RWPE2 (cell line): ENCODE data around the gene RGS14.

Experiments
- ATAC-seq: fragments of 200-7000 bp; cut with Tn5 transposase; 3 replicates; pipeline ENCODE4 v1.9.1; 2021; ENCODE audit warnings: low read depth
- DNase-seq: peaks from one replicate; pipeline ENCODE4 v3.0.0-alpha.2; 2020; ENCODE audit warnings: low spot score
- H3K27ac ChIP-seq: fragments of 450-650 bp; 2 replicates; pipeline ENCODE4 v1.5.1; 2017; ENCODE audit warnings: mild to moderate bottlenecking; ENCODE audit not compliant: poor library complexity, severe bottlenecking
- H3K27me3 ChIP-seq: fragments of 250-450 bp; sonication (Bioruptor Pico); 2 replicates; pipeline ENCODE4 v1.5.1; 2021; ENCODE audit warnings: mild to moderate bottlenecking, moderate library complexity; ENCODE audit not compliant: insufficient read depth, poor library complexity, severe bottlenecking
- H3K36me3 ChIP-seq: fragments of 250-450 bp; sonication (Bioruptor Pico); 2 replicates; pipeline ENCODE4 v1.5.1; 2020; ENCODE audit warnings: low read depth, mild to moderate bottlenecking, moderate library complexity
- H3K4me1 ChIP-seq: fragments of 250-450 bp; sonication (Bioruptor Pico); 2 replicates; pipeline ENCODE4 v1.5.1; 2021; ENCODE audit warnings: mild to moderate bottlenecking, moderate library complexity; ENCODE audit not compliant: insufficient read depth, poor library complexity, severe bottlenecking
- H3K4me3 ChIP-seq: fragments of 250-450 bp; sonication (Bioruptor Pico); 2 replicates; pipeline ENCODE4 v1.5.1; 2021; ENCODE audit warnings: mild to moderate bottlenecking, moderate library complexity; ENCODE audit not compliant: severe bottlenecking
- H3K9me3 ChIP-seq: fragments of 250-450 bp; sonication (Bioruptor Pico); 2 replicates; pipeline ENCODE4 v1.5.1; 2021; ENCODE audit warnings: mild to moderate bottlenecking, moderate library complexity; ENCODE audit not compliant: severe bottlenecking
- TF ChIP-seq, protein P1 (sequence below): fragments of 450-650 bp; IDR thresholded peaks from one replicate; pipeline ENCODE4 v1.5.1; 2017; ENCODE audit warnings: mild to moderate bottlenecking, moderate library complexity; ENCODE audit not compliant: poor library complexity, severe bottlenecking

RGS14 gene

DNA sequence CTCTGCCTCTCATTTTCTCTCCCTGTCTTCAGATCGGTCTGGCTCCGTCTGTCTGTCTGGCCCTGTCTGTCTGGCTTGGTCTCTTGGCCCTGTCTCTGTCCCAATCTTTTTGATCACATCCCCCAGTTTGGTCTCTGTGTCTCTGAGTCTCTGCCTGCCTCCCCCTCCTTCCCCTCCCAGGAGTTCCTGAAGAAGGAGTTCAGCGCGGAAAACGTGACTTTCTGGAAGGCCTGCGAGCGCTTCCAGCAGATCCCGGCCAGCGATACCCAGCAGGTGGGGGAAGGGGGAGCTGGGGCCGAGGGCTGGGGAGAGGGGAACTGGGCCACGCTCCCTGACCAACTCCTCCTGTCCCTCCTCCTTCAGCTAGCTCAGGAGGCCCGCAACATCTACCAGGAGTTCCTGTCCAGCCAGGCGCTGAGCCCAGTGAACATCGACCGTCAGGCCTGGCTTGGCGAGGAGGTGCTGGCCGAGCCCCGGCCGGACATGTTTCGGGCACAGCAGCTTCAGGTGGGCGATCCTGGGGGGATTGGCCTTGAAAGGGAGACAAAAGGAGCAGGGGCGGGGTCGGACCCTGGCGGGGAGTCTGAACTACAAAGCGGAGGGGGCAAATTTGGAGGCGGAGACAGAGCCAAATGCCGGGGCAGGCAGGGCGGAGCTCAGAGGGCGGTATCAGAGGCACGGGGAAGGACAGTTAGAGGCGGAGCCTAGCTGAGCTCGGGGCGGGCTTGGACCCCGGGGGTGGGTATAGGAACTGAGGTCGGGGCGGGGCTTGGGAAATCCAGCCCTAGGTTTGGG, 9.0 kb downstream of the RGS14 start:
- Histone ChIP-seq H3K4me3 (no peak overlapping the region), H3K9me3 (no peaks in the 10 kb centered on the region), H3K27me3 (no peaks in the 10 kb centered on the region), H3K36me3 (no peaks in the 10 kb centered on the region), H3K27ac (no peak overlapping the region), H3K4me1 (peaks cover 17% of the 10 kb centered on the region)
- DNase-seq = peak; percentile 85
- peak; percentile 22; the same call in 1 of the 3 replicates for ATAC-seq
- TF ChIP-seq, protein P1, sequence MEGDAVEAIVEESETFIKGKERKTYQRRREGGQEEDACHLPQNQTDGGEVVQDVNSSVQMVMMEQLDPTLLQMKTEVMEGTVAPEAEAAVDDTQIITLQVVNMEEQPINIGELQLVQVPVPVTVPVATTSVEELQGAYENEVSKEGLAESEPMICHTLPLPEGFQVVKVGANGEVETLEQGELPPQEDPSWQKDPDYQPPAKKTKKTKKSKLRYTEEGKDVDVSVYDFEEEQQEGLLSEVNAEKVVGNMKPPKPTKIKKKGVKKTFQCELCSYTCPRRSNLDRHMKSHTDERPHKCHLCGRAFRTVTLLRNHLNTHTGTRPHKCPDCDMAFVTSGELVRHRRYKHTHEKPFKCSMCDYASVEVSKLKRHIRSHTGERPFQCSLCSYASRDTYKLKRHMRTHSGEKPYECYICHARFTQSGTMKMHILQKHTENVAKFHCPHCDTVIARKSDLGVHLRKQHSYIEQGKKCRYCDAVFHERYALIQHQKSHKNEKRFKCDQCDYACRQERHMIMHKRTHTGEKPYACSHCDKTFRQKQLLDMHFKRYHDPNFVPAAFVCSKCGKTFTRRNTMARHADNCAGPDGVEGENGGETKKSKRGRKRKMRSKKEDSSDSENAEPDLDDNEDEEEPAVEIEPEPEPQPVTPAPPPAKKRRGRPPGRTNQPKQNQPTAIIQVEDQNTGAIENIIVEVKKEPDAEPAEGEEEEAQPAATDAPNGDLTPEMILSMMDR = no peak

DNA sequence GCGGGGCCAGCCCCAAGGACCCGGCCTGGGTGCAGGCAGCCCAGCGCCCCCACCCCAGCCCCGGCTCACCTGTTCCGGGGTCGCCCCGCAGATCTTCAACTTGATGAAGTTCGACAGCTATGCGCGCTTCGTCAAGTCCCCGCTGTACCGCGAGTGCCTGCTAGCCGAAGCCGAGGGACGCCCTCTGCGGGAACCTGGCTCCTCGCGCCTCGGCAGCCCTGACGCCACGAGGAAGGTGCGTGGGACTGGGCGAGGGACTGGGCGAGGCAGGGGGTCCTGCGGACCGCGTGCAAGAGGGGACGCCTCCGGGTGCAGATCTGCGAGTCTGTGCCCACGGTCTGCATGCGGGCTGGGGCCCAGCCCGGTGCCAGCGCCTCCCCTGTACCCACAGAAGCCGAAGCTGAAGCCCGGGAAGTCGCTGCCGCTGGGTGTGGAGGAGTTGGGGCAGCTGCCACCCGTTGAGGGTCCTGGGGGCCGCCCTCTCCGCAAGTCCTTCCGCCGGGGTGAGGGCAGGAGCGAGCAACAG, 9.7 kb downstream of the RGS14 start:
- no peaks in the 10 kb centered on the region for H3K27me3 ChIP-seq
- peaks cover 24% of the 10 kb centered on the region for H3K4me1 ChIP-seq
- no peaks in the 10 kb centered on the region for H3K9me3 ChIP-seq
- no peak overlapping the region for H3K27ac ChIP-seq
- TF ChIP-seq, protein P1 = no peak
- H3K4me3 ChIP-seq = no peak overlapping the region
- ATAC-seq = no peak
- no peaks in the 10 kb centered on the region for H3K36me3 ChIP-seq
- DNase-seq = peak; percentile 75

DNA sequence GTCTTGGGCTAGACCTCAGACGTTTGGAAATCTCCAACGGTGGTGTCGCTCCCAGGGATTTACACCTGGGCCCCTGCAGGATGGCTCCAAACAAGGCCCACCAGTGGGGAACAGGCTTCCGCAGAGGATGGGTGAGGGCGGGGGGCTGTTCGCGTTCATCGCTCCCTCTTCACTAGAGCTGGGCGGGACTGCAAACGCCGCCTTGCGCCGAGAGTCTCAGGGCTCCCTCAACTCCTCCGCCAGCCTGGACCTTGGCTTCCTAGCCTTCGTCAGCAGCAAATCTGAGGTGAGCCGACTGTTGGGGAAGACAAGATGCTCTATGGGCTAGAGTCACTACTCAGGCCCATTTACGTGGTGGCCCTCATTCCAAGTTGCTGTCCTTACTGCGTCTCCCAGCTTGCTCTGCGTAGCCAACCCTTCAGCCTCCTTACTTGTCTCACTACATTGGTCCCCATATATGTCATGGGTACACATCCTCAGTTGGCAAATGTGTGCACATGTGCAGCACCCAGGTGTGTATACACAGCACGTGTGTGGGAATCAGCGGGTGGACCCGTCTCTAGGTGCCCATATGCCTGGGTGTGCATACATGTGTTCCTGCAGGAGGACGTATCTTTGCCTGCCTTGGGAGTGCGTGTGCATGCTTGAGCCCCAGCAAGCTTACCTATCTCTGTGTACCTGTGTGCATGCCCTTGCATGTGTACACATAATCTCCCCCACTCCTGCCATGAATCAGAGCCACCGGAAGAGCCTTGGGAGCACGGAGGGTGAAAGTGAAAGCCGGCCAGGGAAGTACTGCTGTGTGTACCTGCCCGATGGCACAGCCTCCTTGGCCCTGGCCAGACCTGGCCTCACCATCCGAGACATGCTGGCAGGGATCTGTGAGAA, 10.5 kb downstream of the RGS14 start:
- no peak overlapping the region for H3K4me3 ChIP-seq
- TF ChIP-seq, protein P1 = no peak
- no peak for ATAC-seq
- no peaks in the 10 kb centered on the region for H3K27me3 ChIP-seq
- no peaks in the 10 kb centered on the region for H3K9me3 ChIP-seq
- H3K27ac ChIP-seq = no peak overlapping the region
- no peaks in the 10 kb centered on the region; the same call in 1 of the 2 replicates for H3K36me3 ChIP-seq
- H3K4me1 ChIP-seq = peaks cover 25% of the 10 kb centered on the region
- DNase-seq = no peak

DNA sequence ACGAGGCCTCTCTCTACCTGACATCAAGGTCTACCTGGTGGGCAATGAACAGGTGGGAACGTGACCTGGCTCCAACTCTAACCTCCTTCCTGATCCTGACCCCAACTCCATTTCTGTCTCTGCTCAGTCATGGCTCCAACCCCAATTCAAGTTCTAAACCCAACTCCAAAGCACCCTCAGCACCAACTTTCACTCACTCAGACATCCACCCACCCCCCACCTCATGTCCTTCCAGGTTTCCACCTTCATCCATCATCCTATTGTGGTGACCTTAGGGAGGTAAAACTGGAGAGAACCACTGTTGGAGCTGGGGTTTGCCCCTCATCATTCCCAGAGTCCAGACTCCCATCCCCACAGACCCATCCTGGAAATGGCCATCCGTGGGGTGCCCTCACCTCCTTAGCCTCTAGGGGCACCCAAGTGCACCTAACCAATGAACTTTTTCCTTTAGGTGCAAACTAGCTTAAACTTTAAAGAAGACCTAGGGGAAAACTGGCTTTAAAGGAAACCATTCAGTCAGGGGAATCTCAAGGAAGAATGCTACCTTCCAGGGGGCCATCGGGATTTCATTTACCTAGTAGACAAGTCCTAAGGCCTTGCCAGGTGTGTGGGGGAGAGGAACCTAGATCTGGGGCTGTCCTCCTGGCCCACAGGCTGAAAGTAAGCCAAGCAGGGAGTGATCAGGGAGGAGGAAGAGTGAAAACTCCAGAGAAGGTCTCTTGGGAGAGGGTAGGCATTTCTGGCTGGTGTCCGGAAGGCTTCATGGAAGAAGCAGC, 11.3 kb downstream of the RGS14 start:
- DNase-seq (no peak), ATAC-seq (peak; percentile 21; the same call in 1 of the 3 replicates)
- no peaks in the 10 kb centered on the region for H3K27me3 ChIP-seq
- no peaks in the 10 kb centered on the region; the same call in 1 of the 2 replicates for H3K36me3 ChIP-seq
- H3K4me3 ChIP-seq = no peak overlapping the region
- H3K9me3 ChIP-seq = no peaks in the 10 kb centered on the region
- H3K4me1 ChIP-seq = peaks cover 20% of the 10 kb centered on the region
- H3K27ac ChIP-seq = no peak overlapping the region
- TF ChIP-seq, protein P1 = peak; percentile 85
